Measurements from ENCODE around the gene GLUD1.
"Not testable (repeated sequence)": the region's sequence is repeated elsewhere in the genome, so short reads cannot be mapped to it uniquely, and the experiment has no call there.

GLUD1 gene

DNA sequence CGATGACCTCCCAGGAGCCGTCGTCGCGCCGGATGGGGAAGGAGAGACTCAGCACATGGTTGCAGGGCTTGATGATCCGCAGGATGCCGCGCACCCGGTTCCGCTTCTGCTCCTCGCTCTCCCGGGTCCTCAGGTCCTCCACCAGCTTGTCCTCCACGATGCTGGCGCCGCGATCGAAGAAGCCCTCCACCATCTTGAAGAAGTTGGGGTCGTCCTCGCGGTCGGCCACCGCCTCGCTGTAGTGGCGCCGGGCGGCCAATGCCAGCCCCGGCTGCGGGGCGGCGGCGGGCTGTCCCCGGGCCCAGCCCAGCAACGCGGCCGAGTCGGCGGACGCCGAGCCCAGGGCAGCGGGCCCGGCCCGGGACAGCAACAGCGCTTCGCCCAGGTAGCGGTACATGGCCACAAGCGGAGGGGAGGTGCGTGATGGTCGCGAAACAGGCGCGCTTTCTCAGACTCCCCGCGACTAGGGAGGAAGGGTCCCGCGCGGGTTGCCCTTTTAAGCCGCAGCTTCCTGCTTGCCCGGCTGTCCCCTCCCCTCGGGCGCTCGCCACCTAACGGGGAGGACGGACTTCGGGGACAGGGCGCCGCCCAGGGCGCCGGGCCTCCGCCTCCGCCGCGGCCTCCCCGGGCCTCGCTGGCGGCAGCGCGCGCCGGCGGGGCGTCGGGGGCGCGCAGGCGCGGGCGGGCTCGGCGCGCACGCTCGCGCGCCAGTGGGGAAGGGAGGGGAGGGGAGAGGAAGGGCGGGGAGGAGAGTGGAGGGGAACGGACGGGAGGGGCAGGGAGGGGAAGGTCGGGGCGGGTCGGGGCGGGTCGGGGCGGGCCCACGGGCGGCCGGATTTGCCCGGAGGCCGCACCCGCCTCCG is at the start of gene GLUD1, which contains the start of gene SHLD2:
Gene GLUD1, minus strand, starts transcription at position 471 of the 863 bp plus-strand sequence. Its CDS starts 74 bp downstream, at position 397.
Gene SHLD2, plus strand, starts transcription at position 834 of the 863 bp plus-strand sequence. CDS start 56,149 bp downstream, outside the sequence.
- peak; percentile 81 for DNase-seq (ENCODE audit: low read depth)

DNA sequence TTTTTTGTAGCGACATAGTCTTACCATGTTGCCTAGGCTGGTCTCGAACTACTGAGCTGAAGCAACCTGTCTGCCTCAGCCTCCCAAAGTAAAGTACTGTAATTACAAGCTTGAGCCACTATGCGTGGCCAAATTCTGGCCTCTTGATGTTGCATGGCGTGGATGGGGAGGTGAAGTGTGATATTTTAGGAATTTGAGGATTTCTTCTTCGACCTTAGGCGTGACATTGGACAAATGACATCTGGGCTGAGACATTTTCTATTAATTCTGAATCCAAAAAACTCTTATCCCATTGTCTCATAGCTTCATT is 48.4 kb upstream of the GLUD1 start:
- not testable (repeated sequence) for DNase-seq (ENCODE audit: low read depth)

DNA sequence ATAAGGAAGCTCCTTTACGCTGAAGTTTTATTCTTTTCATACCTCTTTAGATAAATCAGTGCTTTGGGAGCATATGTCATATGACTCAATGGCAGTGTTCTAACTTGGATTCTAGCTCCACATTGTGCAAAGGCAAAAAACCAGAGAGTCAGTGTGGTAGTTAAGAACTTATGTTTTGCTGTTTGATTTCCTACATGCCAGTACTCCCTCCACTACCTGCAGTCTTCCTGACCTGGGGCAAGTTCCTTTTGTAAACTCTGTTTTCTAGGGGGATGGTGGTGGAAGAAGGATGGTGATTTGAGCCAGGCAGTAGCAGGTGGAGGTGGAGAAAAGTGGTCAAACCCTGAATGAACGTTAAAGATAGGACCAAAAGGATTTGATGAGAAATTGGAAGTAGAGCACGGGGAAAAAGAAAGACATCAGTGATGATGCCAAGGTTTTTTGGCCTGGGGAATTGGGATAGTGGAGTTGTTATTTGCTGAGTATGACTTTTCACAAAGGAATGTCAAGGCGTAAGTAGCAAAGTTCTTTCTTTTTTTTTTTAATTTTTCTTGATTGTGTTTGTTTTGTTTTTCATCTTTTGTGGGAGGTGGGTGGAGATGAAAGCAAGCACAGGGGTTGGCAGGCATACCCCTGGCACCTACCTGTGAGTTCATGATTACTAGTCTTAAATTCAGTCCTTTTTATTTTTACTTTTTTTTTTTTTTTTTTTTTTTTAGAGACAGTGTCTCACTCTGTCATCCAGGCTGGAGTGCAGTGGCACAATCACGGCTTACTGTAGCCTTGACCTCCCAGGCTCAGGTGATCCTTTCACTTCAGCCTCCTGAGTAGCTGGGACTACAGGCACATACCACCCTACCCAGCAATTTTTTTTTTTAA is 47.8 kb upstream of the GLUD1 start:
- not testable (repeated sequence) for DNase-seq (ENCODE audit: low read depth)

DNA sequence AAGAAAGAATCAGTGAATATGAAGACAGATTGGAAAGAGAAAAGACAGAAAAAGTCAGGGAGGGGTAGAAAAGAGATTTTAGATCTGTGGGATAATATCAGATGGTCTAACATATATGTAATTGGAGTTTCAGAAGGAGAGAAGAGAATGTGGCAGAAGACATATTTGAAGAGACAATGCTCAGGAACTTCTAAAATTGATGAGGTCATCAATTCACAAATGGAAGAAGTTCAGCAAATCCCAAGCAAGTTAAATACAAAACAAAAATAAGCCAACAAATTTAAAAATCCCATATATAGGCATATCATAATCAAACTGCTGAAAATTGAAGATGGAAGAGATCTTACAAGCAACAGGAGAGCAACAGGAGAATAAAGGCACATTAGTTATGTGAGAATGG is 42.8 kb upstream of the GLUD1 start:
- DNase-seq (ENCODE audit: low read depth) = not testable (repeated sequence)

DNA sequence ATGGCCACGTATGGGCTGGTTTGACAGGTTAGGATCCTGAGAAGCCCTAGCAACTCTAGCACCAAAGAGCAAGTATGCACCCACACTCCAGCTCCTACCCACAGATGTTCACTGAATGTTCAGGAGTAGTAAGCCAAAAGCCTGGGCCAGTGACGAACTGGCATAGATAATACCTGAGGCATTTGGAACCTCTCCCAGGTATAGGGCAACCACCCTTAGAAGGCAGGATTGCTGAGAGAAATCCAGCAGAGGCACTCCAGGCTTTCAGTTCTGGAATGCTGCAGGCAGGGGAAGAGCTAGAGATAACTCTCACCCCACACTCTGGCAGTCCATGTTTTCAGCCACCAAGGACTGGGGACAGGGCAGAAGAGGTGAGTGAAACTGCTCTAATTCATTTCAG is 39.8 kb upstream of the GLUD1 start:
- DNase-seq (ENCODE audit: low read depth) = not testable (repeated sequence)

DNA sequence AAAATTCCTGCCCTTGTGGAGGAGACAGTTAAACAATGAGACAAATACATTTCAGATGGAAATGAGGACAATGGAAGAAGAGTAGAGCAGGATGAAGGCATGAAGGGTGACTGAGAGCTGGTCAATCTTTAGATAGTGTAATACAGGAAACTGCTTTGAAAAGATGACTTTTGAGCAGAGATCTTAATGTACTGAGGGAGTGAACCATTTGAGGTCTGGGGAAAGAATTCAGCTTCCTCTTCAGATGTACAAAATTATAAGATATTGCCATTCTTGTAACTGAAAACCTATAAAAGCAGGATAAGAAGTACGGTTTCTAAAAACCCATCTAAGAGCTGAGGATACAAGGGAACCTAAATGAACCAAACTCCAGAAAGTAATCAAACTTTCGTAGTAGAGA is 39.3 kb upstream of the GLUD1 start:
- not testable (repeated sequence) for DNase-seq (ENCODE audit: low read depth)

DNA sequence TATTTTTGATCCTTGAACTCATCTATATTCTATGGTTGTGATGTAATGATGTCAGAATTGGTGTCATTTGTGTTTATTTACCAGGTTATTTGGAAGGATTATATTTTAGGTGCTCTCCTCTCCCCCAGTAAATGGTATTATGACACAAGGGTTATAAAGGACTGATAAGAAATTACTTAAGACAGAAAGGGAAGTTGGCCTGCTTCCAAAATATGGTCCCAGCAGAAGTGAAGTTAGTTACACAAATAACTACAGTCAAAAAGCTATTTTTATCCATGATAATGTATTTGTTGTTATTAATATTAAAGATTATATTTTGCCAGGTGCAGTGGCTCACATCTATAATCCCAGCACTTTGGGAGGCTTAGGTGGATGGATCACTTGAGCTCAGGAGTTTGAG is 37.5 kb upstream of the GLUD1 start:
- DNase-seq (ENCODE audit: low read depth) = not testable (repeated sequence)

DNA sequence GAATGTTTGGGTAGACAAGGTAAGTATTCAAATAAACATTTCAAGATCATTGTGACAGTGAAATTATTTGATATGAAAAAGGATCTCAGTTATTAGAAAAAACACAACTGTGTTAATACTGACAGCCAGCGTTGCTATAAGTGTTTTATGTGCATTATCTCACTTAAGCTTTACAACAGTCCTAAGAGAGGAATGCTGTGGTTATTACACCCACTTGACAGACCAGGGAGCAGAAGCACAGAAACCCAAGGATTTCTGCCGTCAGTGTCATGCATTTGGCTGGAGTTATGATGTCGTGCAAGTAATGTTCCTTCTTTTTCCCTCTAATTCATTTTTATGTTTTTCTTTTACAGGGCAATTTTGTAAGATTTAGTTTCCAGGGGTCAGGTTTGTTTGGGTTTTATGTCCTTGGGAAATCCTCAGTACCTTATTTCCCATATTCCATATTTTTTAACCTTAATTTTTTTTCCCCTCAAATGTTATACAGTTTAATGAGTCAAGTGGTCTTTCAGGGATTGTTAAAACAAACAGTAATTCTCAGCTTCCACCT is 33.0 kb upstream of the GLUD1 start:
- not testable (repeated sequence) for DNase-seq (ENCODE audit: low read depth)

DNA sequence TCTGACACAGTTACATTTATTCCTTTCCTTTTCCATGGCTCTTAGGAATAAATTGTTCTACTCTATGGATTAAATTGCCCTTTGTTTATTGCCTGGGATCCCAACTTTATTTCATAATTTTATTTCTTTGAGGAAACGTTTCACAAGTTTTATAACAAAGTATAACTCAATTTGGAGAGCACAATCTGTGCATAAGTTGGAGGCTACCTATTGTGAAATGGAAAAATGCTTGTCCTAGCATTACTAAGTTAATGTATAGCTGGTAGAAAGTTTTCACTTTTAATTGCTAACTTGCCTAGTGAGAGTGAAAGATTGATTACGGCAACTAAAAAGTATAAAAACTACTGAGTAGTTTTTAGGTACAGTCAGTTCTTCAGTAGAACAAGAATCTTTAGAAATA is 32.4 kb upstream of the GLUD1 start:
- DNase-seq (ENCODE audit: low read depth) = not testable (repeated sequence)

DNA sequence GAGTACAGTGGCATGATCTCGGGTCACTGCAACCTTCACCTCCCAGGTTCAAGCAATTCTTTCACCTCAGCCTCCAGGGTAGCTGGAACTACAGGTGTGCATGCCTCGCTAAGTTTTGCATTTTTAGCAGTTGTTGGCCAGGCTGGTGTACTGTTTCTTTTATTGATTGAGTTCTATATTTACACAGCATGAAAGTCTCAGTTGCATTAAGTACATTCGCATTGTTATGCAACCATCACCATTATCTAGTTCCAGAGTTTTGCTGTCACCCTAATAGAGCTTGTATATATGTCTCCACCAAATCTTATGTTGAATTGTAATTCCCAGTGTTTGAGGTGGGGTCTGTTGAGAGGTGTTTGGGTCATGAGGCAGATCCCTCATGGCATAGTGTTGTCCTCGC is 28.7 kb upstream of the GLUD1 start:
- not testable (repeated sequence) for DNase-seq (ENCODE audit: low read depth)

DNA sequence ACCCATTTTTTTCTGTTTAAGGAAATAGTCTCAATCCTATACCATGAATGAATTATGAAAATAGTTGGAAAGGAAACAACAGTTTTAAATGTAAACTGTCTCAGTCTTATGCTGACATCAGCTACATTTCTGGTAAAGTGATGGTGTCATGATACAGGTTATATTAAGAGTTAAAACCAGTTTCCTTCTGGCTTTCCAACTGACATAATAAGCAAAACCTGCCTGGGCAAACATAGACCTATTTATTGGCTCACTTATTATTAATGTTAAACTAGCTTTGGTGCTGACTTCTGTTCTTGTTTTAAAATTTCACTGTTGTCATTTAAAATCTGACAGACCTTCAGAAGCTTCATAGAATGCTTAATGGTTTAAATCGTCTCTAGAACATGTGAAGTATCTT is 24.4 kb upstream of the GLUD1 start:
- DNase-seq (ENCODE audit: low read depth) = not testable (repeated sequence)

DNA sequence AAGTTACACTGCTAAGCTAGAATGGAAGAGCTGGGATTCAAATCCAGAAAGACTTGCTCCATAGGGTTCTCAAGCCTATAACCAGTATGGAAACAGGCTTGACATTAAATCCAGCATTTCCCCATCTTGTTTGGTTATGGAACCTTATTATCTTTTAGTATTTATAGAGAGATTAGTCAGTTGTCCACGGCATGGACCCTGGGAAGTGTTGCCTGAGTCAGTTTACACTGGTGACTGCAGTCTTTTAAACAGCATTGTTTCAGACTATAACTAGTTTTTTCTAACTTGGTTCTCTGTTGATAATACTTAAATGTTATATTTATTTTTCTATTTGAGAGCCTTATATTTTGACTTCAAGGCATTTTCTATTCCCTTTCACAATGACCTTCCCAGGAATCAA is 23.5 kb upstream of the GLUD1 start:
- DNase-seq (ENCODE audit: low read depth) = not testable (repeated sequence)

DNA sequence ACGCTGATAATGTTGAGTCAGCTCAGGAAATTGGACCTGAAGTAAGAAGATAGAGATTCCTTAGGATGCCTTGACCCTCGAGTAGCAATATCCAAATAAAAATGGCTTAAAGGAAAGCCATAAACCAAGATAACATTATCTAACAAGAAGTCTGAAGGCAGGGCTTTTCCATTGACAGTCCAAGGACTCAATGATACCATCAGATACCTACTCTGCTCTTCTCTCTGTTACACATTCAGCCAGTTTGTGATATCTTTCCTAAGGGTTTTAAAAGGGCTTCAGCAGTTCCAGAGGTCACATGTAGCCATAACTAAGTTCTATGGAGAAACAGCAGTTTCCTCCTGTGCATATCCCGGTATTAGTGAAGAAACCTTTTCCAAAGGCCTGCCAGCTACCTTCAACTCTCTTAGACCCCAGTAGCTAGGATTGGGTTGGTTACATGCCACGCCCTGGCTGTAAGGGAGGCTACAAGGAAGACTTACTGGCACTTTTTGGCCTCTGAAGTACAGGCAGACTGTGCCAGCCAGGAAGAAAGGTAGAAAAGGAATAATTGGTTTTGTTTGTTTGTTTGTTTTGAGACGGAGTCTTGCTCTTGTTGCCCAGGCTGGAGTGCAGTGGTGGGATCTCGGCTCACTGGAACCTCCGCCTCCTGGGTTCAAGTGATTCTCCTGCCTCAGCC is 10.9 kb upstream of the GLUD1 start:
- DNase-seq (ENCODE audit: low read depth) = no peak

DNA sequence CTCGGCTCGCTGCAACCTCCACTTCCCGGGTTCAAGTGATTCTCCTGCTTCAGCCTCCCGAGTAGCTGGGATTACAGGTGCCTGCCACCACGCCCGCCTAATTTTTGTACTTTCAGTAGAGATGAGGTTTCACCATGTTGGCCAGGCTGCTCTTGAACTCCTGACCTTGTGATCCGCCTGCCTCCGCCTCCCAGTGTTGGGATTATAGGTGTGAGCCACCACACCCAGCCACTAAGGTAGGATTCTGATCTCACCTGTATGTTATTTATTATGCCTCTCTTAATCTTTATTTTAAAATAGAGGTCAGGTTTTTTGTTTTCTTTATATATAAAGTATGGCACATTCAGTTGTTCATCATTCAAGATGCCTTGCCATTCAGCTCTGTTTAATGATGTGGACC is 10.1 kb upstream of the GLUD1 start:
- not testable (repeated sequence) for DNase-seq (ENCODE audit: low read depth)

DNA sequence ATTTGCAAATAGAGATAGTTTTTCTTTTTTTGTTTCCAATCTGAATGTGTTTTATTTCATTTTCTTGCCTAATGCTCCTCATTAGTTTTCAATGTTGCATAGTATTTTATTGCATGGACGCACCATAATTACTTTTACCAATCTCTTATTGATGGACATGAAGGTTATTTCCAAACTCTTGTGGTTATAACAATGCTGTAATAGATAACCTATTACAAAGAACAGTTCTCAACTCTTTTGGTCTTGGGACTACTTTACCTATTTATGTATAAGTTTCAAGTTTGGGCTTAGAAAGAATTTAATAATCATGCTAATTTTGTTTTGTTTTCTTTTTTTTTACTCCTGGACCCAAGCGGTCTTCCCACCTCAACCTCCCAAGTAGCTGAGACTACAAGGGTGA is 7.4 kb upstream of the GLUD1 start:
- DNase-seq (ENCODE audit: low read depth) = no peak

DNA sequence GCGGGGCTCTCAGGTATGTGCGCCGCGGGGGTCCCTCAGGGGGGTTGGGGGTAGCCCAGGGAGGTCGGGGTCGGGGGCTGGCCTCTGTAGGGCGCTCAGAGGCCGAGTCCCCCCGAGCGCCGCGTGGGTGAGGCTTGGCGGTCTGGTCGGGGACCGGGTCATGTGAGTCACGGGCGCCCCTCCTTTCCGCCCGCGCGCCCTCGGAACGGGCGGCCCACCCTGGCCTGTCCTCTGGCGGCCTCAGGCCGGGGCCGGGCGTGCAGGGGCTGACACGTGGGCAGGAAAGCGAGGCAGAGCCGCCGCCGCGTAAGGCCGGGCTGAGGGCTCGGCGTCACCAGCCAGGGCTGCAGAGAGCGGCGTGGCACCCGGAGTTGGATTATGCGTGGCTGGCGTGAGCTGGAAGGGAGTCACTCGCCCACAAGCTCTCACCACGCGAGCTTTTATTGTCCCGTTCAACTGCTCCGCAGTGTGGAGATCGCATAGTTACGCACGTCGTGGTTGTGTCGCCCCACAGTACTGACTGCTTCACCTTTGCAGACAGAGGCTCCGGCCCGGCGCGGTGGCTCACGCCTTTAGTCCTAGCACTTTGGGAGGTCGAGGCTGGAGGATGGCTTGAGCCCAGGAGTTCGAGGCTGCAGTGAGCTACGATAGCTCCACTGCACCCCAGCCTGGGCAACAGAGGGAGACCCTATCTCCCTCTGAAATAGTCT is 748 bp upstream of the GLUD1 start:
- peak; percentile 81 for DNase-seq (ENCODE audit: low read depth)

DNA sequence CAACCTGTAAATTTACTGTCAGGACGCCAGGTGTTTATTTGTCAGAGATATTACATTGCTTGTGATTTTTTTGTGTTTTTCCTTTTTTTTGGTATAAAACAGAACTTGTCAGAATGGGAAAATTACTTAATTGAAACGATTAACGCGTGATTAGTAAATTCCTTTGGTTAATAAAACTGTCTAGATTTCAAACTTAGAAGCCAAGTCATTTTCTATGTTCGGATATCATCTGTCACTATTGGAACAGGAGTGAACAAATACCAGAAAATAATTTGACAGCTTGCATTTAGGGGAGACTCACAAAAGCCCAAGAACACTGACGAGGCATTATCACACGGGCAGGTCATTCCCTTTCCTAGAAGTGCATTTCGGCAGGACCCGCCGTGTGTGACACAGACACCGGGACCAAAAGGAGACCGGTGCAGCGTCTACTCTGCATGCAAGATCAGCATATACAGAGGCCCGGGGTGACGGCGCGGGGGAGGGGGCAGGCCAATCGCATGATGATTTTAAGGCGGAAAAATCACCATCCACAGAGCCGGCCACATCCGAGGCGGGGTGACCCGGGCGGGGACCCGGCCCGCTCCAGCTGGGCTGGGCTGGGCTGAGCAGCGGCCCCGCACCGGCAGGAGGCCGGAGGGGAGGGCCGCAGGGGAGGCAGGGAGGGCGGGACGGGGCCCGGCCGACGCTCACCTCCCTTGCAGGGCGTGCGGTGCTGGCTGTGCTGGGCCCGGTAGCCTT is 841 bp downstream of the GLUD1 start:
- peak; percentile 50 for DNase-seq (ENCODE audit: low read depth)

DNA sequence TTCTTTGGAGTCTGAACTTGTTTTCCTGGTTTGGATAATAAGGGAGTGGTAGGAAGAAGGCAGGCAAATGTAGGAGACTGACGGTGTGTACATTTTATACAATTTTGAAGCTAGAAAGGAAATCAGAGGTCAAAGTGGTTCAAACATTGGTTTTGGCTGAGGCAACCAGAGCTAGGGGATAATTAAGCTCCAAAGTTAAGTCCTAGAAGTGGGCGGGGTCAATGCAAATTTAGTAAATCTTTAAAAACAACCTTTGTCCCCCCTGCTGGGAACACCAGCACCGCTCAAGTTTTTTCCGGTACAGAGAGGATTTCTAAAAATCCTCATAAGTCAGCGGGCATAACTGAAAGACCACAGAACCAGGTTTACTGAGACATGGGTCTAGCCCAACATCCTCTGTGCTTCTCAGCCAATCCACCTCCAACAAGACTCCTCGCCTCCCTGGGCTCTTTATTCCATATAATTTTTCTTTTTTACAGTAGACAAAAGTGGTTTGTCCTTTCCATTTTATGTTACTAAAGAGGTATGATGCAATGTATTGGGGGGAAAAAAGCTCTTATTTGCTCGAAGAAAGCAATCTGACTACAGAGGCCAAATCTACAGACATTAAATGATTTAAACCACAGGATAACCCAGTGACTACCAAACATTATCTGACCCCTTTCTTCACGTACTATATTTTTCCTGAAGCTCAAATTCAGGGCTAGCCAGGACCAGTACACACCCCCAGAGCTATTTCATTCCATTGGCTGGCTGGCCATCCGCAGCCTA is 1.6 kb downstream of the GLUD1 start:
- no peak for DNase-seq (ENCODE audit: low read depth)

DNA sequence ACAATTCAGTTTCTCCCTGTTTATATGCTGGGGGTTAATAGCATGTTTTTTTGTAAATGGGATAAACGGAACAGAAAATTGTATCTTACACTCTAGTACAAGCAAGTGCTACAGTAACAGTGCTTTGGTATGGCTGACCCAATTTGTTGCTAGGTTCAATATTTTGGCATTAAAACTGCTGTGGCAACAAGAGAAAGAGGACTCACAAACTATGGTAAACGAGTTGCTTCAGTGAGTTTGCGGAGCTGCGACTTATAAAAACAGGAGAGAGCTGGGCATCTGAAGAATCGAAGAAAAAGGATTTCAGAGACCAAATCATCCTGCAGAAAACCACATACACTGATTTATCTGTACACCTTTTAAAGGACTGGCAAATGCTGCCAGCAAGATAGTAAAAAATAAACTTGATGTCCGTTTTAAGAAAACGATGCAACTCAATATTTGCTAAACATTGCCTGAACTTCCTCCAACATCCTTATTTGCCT is 2.2 kb downstream of the GLUD1 start:
- DNase-seq (ENCODE audit: low read depth) = no peak

DNA sequence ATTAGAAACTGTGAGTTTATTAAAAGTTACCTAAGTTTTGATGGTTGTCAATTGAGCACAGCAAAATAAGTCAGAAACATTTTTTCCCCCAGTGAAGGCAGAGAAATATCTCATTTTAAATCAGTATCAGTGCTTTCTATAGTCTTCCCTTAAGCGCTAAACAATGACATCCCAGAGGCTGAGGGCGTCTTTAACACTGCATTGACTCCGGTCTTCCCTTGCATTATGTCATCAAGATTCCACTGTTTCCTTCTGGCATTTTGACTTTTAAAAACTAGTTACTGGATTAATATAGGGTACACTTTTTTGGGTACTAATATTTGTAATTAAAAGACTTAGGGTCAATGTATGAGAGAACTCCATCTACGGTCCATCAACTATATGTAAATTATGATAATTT is 3.9 kb downstream of the GLUD1 start:
- DNase-seq (ENCODE audit: low read depth) = no peak

Measured in stimulated activated CD8-positive, alpha-beta memory T cell treated with anti-CD3 and anti-CD28 coated beads, Interleukin-12 subunit alpha, Interleukin-12 subunit beta, amount 100 ng/mL, for 4 hours (primary cell).